Sigmoid colon (tissue), 7 donors: Measurements from ENCODE around the gene ITLN1. TPM values are rescaled to one million over a fixed set of nuclear protein-coding genes. Genes with fewer than 3 reads are reported as not detected.

Experiments
- DNase-seq: peaks from one replicate; pipeline ENCODE4 v3.0.0-alpha.2; 2019
- H3K27ac ChIP-seq, 4 donors: fragments of 200-600 bp; sonication (generic); one replicate each; pipeline ENCODE4 v1.5.1; 2016 to 2019; ENCODE audit warnings: mild to moderate bottlenecking in 1 of 4
- H3K27me3 ChIP-seq, 3 donors: fragments of 200-600 bp; sonication (generic); one replicate each; pipeline ENCODE4 v1.5.1; 2019; ENCODE audit warnings: mild to moderate bottlenecking in 1 of 3
- H3K36me3 ChIP-seq, 4 donors: fragments of 200-600 bp; sonication (generic); one replicate each; pipeline ENCODE4 v1.5.1; 2016 to 2019
- H3K4me1 ChIP-seq, 4 donors: fragments of 200-600 bp; sonication (generic); one replicate each; pipeline ENCODE4 v1.5.1; 2017 to 2019
- H3K4me3 ChIP-seq, 4 donors: fragments of 200-600 bp; sonication (generic); one replicate each; pipeline ENCODE4 v1.5.1; 2017 to 2019; ENCODE audit warnings: mild to moderate bottlenecking in 2 of 4, moderate library complexity in 1 of 4
- H3K9me3 ChIP-seq, 4 donors: fragments of 200-600 bp in 3 of 4; sonication (generic) in 3 of 4; one replicate each; pipeline versions ENCODE4 v1.5.1 to v1.6.1; 2013 to 2019
- EP300 ChIP-seq, 4 donors: sonication (generic); formaldehyde crosslinking; IDR thresholded peaks; one replicate each; pipeline ENCODE4 v1.6.1; 2017; ENCODE audit warnings: antibody characterized with exemption in 4 of 4
- POLR2A ChIP-seq, 2 donors: fragments of 450-650 bp; IDR thresholded peaks; one replicate each; pipeline ENCODE4 v1.6.1; 2016; ENCODE audit warnings: antibody characterized with exemption in 2 of 2, mild to moderate bottlenecking in 2 of 2, moderate library complexity in 2 of 2
- POLR2AphosphoS5 ChIP-seq, 4 donors: sonication (generic); formaldehyde crosslinking; IDR thresholded peaks; one replicate each; pipeline ENCODE4 v1.6.1; 2017; ENCODE audit warnings: antibody characterized with exemption in 4 of 4
- WGBS, 2 donors: extraction: QIAGEN DNeasy Blood & Tissue Kit; methylation state at CpG; one replicate each; pipeline ENCODE4 v1.1.7; 2013; 5-methylcytosine and 5-hydroxymethylcytosine counted together
- intact Hi-C: fragments of 100-400 bp; cut with DNase I; formaldehyde crosslinking; loops from one replicate; pipeline ENCODE4 v1.15.1; 2023
- polyA plus RNA-seq, 3 donors: library from polyadenylated mRNA; stranded (reverse); fragments of 200-250 nt; gene quantifications; one replicate each; pipeline ENCODE4 v1.2.3, GENCODE V29; 2013
- total RNA-seq, 4 donors: library from RNA; depleted of rRNA; stranded (reverse); fragments of >200 nt; gene quantifications; one replicate each; pipeline ENCODE4 v1.1.0, GENCODE V29; 2016
- TF ChIP-seq, protein P1 (sequence below), 4 experiments: fragments of 450-650 bp in 3 of 4; fragments of 200-600 bp in 1 of 4; IDR thresholded peaks; one replicate each; pipeline ENCODE4 v1.5.1; 2016 to 2019; ENCODE audit warnings: antibody characterized with exemption in 4 of 4, mild to moderate bottlenecking in 3 of 4, moderate library complexity in 2 of 4
- donor health status: healthy with polysubstance abuse.
- donor health status: Bipolar disorder and iron deficiency.
- donor health status: healthy.

The ITLN1 gene
- total and polyA plus RNA-seq, 7 donors, result 0.66 to 478 (median 175) TPM; not detected in 2

DNA sequence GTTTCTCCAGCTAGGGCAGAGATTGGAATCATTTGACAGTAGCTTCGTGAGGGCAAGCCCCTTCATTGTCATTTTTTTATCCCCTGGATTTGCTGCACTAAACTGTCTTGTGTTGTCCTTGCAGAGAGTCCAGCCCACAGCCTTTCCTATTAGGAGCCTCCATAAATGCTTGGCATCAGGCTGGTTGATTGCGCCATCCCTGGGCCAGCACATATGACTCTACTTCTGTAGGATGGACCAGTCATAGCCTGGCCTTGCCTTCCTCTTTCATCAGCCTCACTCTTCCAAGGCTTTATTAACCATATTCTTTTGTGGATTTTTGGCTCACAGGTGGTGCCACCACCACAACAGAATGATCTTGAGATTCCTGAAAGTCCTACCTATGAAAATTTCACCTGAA, 57.6 kb downstream of the ITLN1 start:
- Histone ChIP-seq H3K4me1 (no peaks in the 10 kb centered on the region), H3K9me3 (no peaks in the 10 kb centered on the region), H3K36me3 (no peaks in the 10 kb centered on the region), H3K27me3 (no peaks in the 10 kb centered on the region), H3K27ac (no peak overlapping the region), H3K4me3 (no peak overlapping the region)
- no peak for DNase-seq
- TF ChIP-seq, protein P1, sequence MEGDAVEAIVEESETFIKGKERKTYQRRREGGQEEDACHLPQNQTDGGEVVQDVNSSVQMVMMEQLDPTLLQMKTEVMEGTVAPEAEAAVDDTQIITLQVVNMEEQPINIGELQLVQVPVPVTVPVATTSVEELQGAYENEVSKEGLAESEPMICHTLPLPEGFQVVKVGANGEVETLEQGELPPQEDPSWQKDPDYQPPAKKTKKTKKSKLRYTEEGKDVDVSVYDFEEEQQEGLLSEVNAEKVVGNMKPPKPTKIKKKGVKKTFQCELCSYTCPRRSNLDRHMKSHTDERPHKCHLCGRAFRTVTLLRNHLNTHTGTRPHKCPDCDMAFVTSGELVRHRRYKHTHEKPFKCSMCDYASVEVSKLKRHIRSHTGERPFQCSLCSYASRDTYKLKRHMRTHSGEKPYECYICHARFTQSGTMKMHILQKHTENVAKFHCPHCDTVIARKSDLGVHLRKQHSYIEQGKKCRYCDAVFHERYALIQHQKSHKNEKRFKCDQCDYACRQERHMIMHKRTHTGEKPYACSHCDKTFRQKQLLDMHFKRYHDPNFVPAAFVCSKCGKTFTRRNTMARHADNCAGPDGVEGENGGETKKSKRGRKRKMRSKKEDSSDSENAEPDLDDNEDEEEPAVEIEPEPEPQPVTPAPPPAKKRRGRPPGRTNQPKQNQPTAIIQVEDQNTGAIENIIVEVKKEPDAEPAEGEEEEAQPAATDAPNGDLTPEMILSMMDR (IDR thresholded peaks at IDR 0.05), result no peak
- TF ChIP-seq POLR2A (IDR thresholded peaks at IDR 0.05) (no peak), EP300 (IDR thresholded peaks at IDR 0.05) (no peak), POLR2AphosphoS5 (IDR thresholded peaks at IDR 0.05) (no peak)
- WGBS, 2 donors, result 95 to 97% methylated on average over 2 of the region's 2 CpGs
- intact Hi-C loops, result no loop called here

DNA sequence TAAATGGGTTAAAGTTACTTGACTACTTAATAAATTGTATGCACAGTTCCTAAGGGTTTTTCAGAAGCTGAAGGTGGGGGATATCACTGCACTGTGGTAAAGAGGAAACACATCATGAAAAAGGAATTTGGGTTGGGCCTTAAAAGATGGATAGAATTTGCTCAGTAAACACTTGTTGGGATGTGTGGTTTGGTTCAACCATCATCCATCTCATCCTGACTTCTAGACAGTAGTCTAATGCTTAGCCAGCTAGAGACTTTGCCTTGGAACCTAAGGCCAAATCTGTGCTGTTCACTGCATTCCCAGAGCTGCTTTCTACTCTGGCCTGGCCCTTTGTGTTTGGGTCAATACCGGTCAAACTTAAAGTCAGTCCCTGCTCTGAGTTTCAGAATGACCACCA, 58.4 kb downstream of the ITLN1 start:
- H3K4me3 ChIP-seq, result no peak overlapping the region
- intact Hi-C loops, result no loop called here
- WGBS, 2 donors, result 98% methylated on average over 1 of the region's 1 CpG
- H3K27me3 ChIP-seq, result no peaks in the 10 kb centered on the region
- no peaks in the 10 kb centered on the region for H3K9me3 ChIP-seq
- H3K27ac ChIP-seq, result no peak overlapping the region
- DNase-seq, result no peak
- H3K4me1 ChIP-seq, result no peaks in the 10 kb centered on the region
- no peaks in the 10 kb centered on the region for H3K36me3 ChIP-seq
- TF ChIP-seq POLR2A (IDR thresholded peaks at IDR 0.05) (no peak), EP300 (IDR thresholded peaks at IDR 0.05) (no peak), POLR2AphosphoS5 (IDR thresholded peaks at IDR 0.05) (no peak)
- TF ChIP-seq, protein P1 (IDR thresholded peaks at IDR 0.05), result no peak

Other genes starting within 250 kb of the ITLN1 start
- 1 to 10 TPM in 1 of 4 donors, under 1 TPM in 3; under 0.01 to 1.6 (median 0.22) TPM for gene SLAMF1, start 238.1 kb downstream of the ITLN1 start, total RNA-seq
- 1 to 10 TPM in 1 of 3 donors, not detected in 2; 6.1 TPM for gene SLAMF1, start 238.1 kb downstream of the ITLN1 start, polyA plus RNA-seq
- 1 to 10 TPM; 2.9 to 4.5 (median 3.6) TPM for gene CD48, start 173.4 kb downstream of the ITLN1 start, total RNA-seq
- gene CD48, start 173.4 kb downstream of the ITLN1 start, polyA plus RNA-seq, result 100 to 1,000 TPM in 1 of 3 donors, 10 to 100 TPM in 2; 15.6 to 112 (median 23.1) TPM
- gene SLAMF7, start 145.9 kb downstream of the ITLN1 start, total RNA-seq, result under 1 TPM in 3 of 4 donors, not detected in 1; 0.16 to 0.83 (median 0.41) TPM
- gene SLAMF7, start 145.9 kb downstream of the ITLN1 start, polyA plus RNA-seq, result 10 to 100 TPM in 2 of 3 donors, 1 to 10 TPM in 1; 3.6 to 31.0 (median 11.4) TPM
- gene LY9, start 89.0 kb downstream of the ITLN1 start, total RNA-seq, result under 1 TPM in 3 of 4 donors, not detected in 1; under 0.01 to 0.36 (median 0.16) TPM
- gene LY9, start 89.0 kb downstream of the ITLN1 start, polyA plus RNA-seq, result 10 to 100 TPM in 1 of 3 donors, under 1 TPM in 1, not detected in 1; 0.23 to 12.8 TPM
- under 1 TPM in 3 of 4 donors, not detected in 1; 0.16 to 0.36 (median 0.27) TPM for gene CD244, start 22.3 kb downstream of the ITLN1 start, total RNA-seq
- gene CD244, start 22.3 kb downstream of the ITLN1 start, polyA plus RNA-seq, result 1 to 10 TPM in 2 of 3 donors, not detected in 1; 1.0 to 1.8 TPM
- not detected for gene ITLN2, start 69.6 kb upstream of the ITLN1 start, total RNA-seq
- gene ITLN2, start 69.6 kb upstream of the ITLN1 start, polyA plus RNA-seq, result under 1 TPM in 1 of 3 donors, not detected in 2; 0.12 TPM
- gene F11R, start 136.0 kb upstream of the ITLN1 start, total RNA-seq, result 10 to 100 TPM in 1 of 4 donors, 1 to 10 TPM in 3; 2.7 to 30.5 (median 5.9) TPM
- 10 to 100 TPM; 15.6 to 96.7 (median 34.0) TPM for gene F11R, start 136.0 kb upstream of the ITLN1 start, polyA plus RNA-seq
- 10 to 100 TPM; 10.5 to 46.4 (median 27.8) TPM for gene TSTD1, start 153.8 kb upstream of the ITLN1 start, total RNA-seq
- 100 to 1,000 TPM; 115 to 609 (median 268) TPM for gene TSTD1, start 153.8 kb upstream of the ITLN1 start, polyA plus RNA-seq
- gene USF1, start 160.8 kb upstream of the ITLN1 start, total RNA-seq, result 10 to 100 TPM; 54.8 to 76.2 (median 62.5) TPM
- gene USF1, start 160.8 kb upstream of the ITLN1 start, polyA plus RNA-seq, result 10 to 100 TPM; 25.8 to 84.6 (median 42.5) TPM
- gene ARHGAP30, start 184.7 kb upstream of the ITLN1 start, total RNA-seq, result 1 to 10 TPM; 4.4 to 7.7 (median 6.6) TPM
- gene ARHGAP30, start 184.7 kb upstream of the ITLN1 start, polyA plus RNA-seq, result 10 to 100 TPM in 1 of 3 donors, 1 to 10 TPM in 2; 4.8 to 37.8 (median 4.9) TPM
- gene NECTIN4, start 204.4 kb upstream of the ITLN1 start, total RNA-seq, result not detected
- 1 to 10 TPM in 2 of 3 donors, not detected in 1; 1.2 to 2.8 TPM for gene NECTIN4, start 204.4 kb upstream of the ITLN1 start, polyA plus RNA-seq
- gene KLHDC9, start 213.2 kb upstream of the ITLN1 start, total RNA-seq, result 10 to 100 TPM in 2 of 4 donors, 1 to 10 TPM in 2; 5.8 to 14.1 (median 10.8) TPM
- gene KLHDC9, start 213.2 kb upstream of the ITLN1 start, polyA plus RNA-seq, result 10 to 100 TPM in 1 of 3 donors, 1 to 10 TPM in 2; 4.7 to 11.1 (median 9.6) TPM
- 10 to 100 TPM; 40.7 to 63.4 (median 45.9) TPM for gene PFDN2, start 232.9 kb upstream of the ITLN1 start, total RNA-seq
- gene PFDN2, start 232.9 kb upstream of the ITLN1 start, polyA plus RNA-seq, result 100 to 1,000 TPM in 2 of 3 donors, 10 to 100 TPM in 1; 82.3 to 115 (median 104) TPM
- 10 to 100 TPM; 24.4 to 39.6 (median 33.1) TPM for gene NIT1, start 232.9 kb upstream of the ITLN1 start, total RNA-seq
- gene NIT1, start 232.9 kb upstream of the ITLN1 start, polyA plus RNA-seq, result 10 to 100 TPM; 46.8 to 66.6 (median 66.5) TPM
- 10 to 100 TPM; 27.7 to 34.2 (median 30.2) TPM for gene DEDD, start 247.5 kb upstream of the ITLN1 start, total RNA-seq
- 10 to 100 TPM; 24.0 to 30.6 (median 30.5) TPM for gene DEDD, start 247.5 kb upstream of the ITLN1 start, polyA plus RNA-seq